ENCODE results near the gene TRMT6. TPM values are rescaled to one million over a fixed set of nuclear protein-coding genes. Genes with fewer than 3 reads are reported as not detected.

Gene TRMT6
- total and polyA plus RNA-seq, 4 donors: 3.1 to 6.2 (median 4.0) TPM

- TF ChIP-seq CTCF (IDR thresholded peaks at IDR 0.05; ENCODE audit: low read depth, low read length, missing input control) (no peak), HNF4G (IDR thresholded peaks at IDR 0.05) (no peak), GABPA (IDR thresholded peaks at IDR 0.05 in 1 of 2, conservative IDR thresholded peaks at IDR 0.05 in 1 of 2) (no peak)
Measured at GRCh38 chr20:5947276-5947675, 3.1 kb downstream of the TRMT6 start (continued).

GRCh38 chr20:5945963-5946362 lies 4.4 kb downstream of the TRMT6 start:
- WGBS: 92% methylated on average over 3 of the region's 3 CpGs
- no peaks in the 10 kb centered on the region for H3K27me3 ChIP-seq (ENCODE audit: control insufficient read depth in 4 of 4, insufficient read depth in 4 of 4, low read length in 3 of 4)
- peaks cover 14 to 41% (median 36%) of the 10 kb centered on the region in 4 donors for H3K36me3 ChIP-seq (ENCODE audit: control insufficient read depth in 4 of 4, insufficient read depth in 3 of 4, low read depth in 1 of 4, low read length in 3 of 4)

More at GRCh38 chr20:5945963-5946362, 4.4 kb downstream of the TRMT6 start:
- Histone ChIP-seq H3K9ac (ENCODE audit: low read depth in 1 of 2, low read length in 2 of 2) (no peak overlapping the region), H3K4me1 (ENCODE audit: control insufficient read depth in 4 of 4, insufficient read depth in 4 of 4, low read length in 3 of 4) (peaks cover 5 to 12% (median 8%) of the 10 kb centered on the region in 4 donors), H3K4me3 (ENCODE audit: low read depth in 1 of 3, low read length in 3 of 3) (no peak overlapping the region), H3K9me3 (ENCODE audit: control insufficient read depth in 4 of 4, low read length in 3 of 4) (no peaks in the 10 kb centered on the region), H3K27ac (ENCODE audit: low read depth in 1 of 2, low read length in 2 of 2) (no peak overlapping the region)
- no peak for DNase-seq (ENCODE audit: low spot score)
- no peak for TF ChIP-seq YY1 (IDR thresholded peaks at IDR 0.05)
- no peak for TF ChIP-seq RAD21 (IDR thresholded peaks at IDR 0.05)
- TF ChIP-seq ZBTB33 (IDR thresholded peaks at IDR 0.05): no peak
- no peak for TF ChIP-seq ATF3 (IDR thresholded peaks at IDR 0.05)
- no peak for TF ChIP-seq REST (IDR thresholded peaks at IDR 0.05)
- no peak for TF ChIP-seq FOXA2 (IDR thresholded peaks at IDR 0.05)
- TF ChIP-seq JUND (IDR thresholded peaks at IDR 0.05): no peak
- TF ChIP-seq GABPA (IDR thresholded peaks at IDR 0.05 in 1 of 2, conservative IDR thresholded peaks at IDR 0.05 in 1 of 2): no peak
- TF ChIP-seq NR2F2 (IDR thresholded peaks at IDR 0.05): no peak
- no peak for TF ChIP-seq HNF4G (IDR thresholded peaks at IDR 0.05)
- no peak for TF ChIP-seq CTCF (IDR thresholded peaks at IDR 0.05; ENCODE audit: low read depth, low read length, missing input control)
- TF ChIP-seq SP1 (IDR thresholded peaks at IDR 0.05): no peak
- no peak for TF ChIP-seq FOXA1 (IDR thresholded peaks at IDR 0.05)
- TF ChIP-seq MAX (IDR thresholded peaks at IDR 0.05): no peak
- TF ChIP-seq TAF1 (conservative IDR thresholded peaks at IDR 0.05): no peak
- TF ChIP-seq HNF4A (conservative IDR thresholded peaks at IDR 0.05): no peak
